NCI-H1694 treated with DMSO at 0.1 percent for 48 hours (cell line): Measurements from ENCODE around the gene SACM1L.
"Not testable (repeated sequence)": the region's sequence is repeated elsewhere in the genome, so short reads cannot be mapped to it uniquely, and the experiment has no call there.

Experiments used
- DNase-seq: peaks from one replicate; lab custom pipeline; 2025; lab: John Stamatoyannopoulos, UW

The SACM1L gene

GRCh38 chr3:45741742-45742460, 52.7 kb downstream of the SACM1L start:
- no peak for DNase-seq

- no peak for DNase-seq
Observed at GRCh38 chr3:45742461-45743089, 53.4 kb downstream of the SACM1L start.

- DNase-seq, result no peak
Observed at GRCh38 chr3:45746165-45746776, 57.1 kb downstream of the SACM1L start.

GRCh38 chr3:45746777-45747622, 57.8 kb downstream of the SACM1L start:
- DNase-seq, result no peak

GRCh38 chr3:45748068-45748467, 58.9 kb downstream of the SACM1L start:
- DNase-seq, result no peak

- DNase-seq, result not testable (repeated sequence)
Observed at GRCh38 chr3:45749036-45749600, 59.9 kb downstream of the SACM1L start.

- no peak for DNase-seq
Observed at GRCh38 chr3:45749880-45750279, 60.7 kb downstream of the SACM1L start.

- DNase-seq, result no peak
Observed at GRCh38 chr3:45751537-45752242, 62.5 kb downstream of the SACM1L start.

GRCh38 chr3:45753095-45753494, 63.9 kb downstream of the SACM1L start:
- no peak for DNase-seq

- no peak for DNase-seq
Observed at GRCh38 chr3:45754461-45754860, 65.3 kb downstream of the SACM1L start.

- DNase-seq, result no peak
Observed at GRCh38 chr3:45756055-45756454, 66.9 kb downstream of the SACM1L start.

GRCh38 chr3:45757141-45757540, 67.9 kb downstream of the SACM1L start:
- DNase-seq, result not testable (repeated sequence)

- no peak for DNase-seq
Observed at GRCh38 chr3:45758871-45759270, 69.7 kb downstream of the SACM1L start.

- no peak for DNase-seq
Observed at GRCh38 chr3:45759851-45760250, 70.7 kb downstream of the SACM1L start.

GRCh38 chr3:45760878-45761711, 71.9 kb downstream of the SACM1L start:
- DNase-seq, result no peak

- DNase-seq, result no peak
Observed at GRCh38 chr3:45761831-45762230, 72.6 kb downstream of the SACM1L start.

- no peak for DNase-seq
Observed at GRCh38 chr3:45762647-45763302, 73.6 kb downstream of the SACM1L start.

GRCh38 chr3:45763303-45763675, 74.1 kb downstream of the SACM1L start:
- DNase-seq, result no peak

GRCh38 chr3:45765266-45765851, 76.2 kb downstream of the SACM1L start:
- no peak for DNase-seq

- no peak for DNase-seq
Observed at GRCh38 chr3:45765958-45766357, 76.8 kb downstream of the SACM1L start.
